B cell (primary cell): ENCODE measurements around the gene TMEM254. TPM values are rescaled to one million over a fixed set of nuclear protein-coding genes. Genes with fewer than 3 reads are reported as not detected.

ENCODE experiments used
- ATAC-seq: fragments of 200-7000 bp; cut with Tn5 transposase; one replicate; pipeline ENCODE4 v1.10.0; 2021; ENCODE audit warnings: low read depth, mild to moderate bottlenecking, moderate number of reproducible peaks, moderate library complexity
- CTCF ChIA-PET: fragments of 350-600 bp; sonication (Branson Sonifier 250); formaldehyde crosslinking; loops from one replicate; lab custom pipeline; 2021; ENCODE audit warnings: antibody characterized with exemption, inconsistent platforms; lab: Charles Lee
- POLR2A ChIA-PET: fragments of 350-600 bp; sonication (Branson Sonifier 250); formaldehyde crosslinking; loops from one replicate; lab custom pipeline; 2021; ENCODE audit warnings: antibody characterized with exemption; lab: Charles Lee
- DNase-seq: peaks from one replicate; pipeline ENCODE4 v3.0.0; 2013
- H2AFZ ChIP-seq: 2 replicates; pipeline ENCODE4 v1.6.1; 2012; ENCODE audit warnings: mild to moderate bottlenecking, low read depth, low read length; ENCODE audit not compliant: insufficient read depth, poor library complexity, severe bottlenecking
- H3K27ac ChIP-seq, 2 donors: 1 replicate in 1 of 2; 2 replicates in 1 of 2; pipeline ENCODE4 v1.5.1; 2012 to 2013; ENCODE audit warnings: low read length in 2 of 2, mild to moderate bottlenecking in 2 of 2, moderate library complexity in 1 of 2
- H3K27me3 ChIP-seq, 4 experiments: fragments of 200-600 bp in 1 of 4; sonication (generic) in 1 of 4; replicated peaks in 1 of 4; 1 replicate in 2 of 4; 2 replicates in 2 of 4; pipeline versions ENCODE4 v1.6.1 to v1.7.0; 2013 to 2016; ENCODE audit warnings: low read length in 3 of 4, mild to moderate bottlenecking in 2 of 4, mixed read lengths in 1 of 4, moderate library complexity in 1 of 4; ENCODE audit not compliant: insufficient read depth in 4 of 4, control insufficient read depth in 3 of 4; ENCODE audit errors: control extremely low read depth in 1 of 4
- H3K36me3 ChIP-seq, 2 experiments: replicated peaks in 1 of 2; 1 replicate in 1 of 2; 2 replicates in 1 of 2; pipeline versions ENCODE4 v1.6.1 to v1.7.1; 2013; ENCODE audit warnings: low read length in 1 of 2; ENCODE audit not compliant: insufficient read depth in 2 of 2, control insufficient read depth in 1 of 2; ENCODE audit errors: control extremely low read depth in 1 of 2, extremely low read depth in 1 of 2
- H3K4me1 ChIP-seq, 2 donors: fragments of 200-600 bp in 1 of 2; sonication (generic) in 1 of 2; 1 replicate in 1 of 2; 2 replicates in 1 of 2; pipeline versions ENCODE4 v1.5.1 to v1.6.1; 2013 to 2017; ENCODE audit warnings: low read length in 2 of 2; ENCODE audit not compliant: control insufficient read depth in 2 of 2, insufficient read depth in 2 of 2
- H3K4me2 ChIP-seq: replicated peaks from 2 replicates; pipeline ENCODE3; 2012; ENCODE audit warnings: mild to moderate bottlenecking, low read depth, low read length; ENCODE audit not compliant: poor library complexity, severe bottlenecking
- H3K4me3 ChIP-seq, 5 experiments: fragments of 200-600 bp in 1 of 5; sonication (generic) in 1 of 5; 1 replicate in 3 of 5; 2 replicates in 2 of 5; pipeline versions ENCODE4 v1.5.1 to v1.7.0; 2011 to 2016; ENCODE audit warnings: low read length in 4 of 5, mild to moderate bottlenecking in 4 of 5, low read depth in 2 of 5, control low read depth in 1 of 5, moderate library complexity in 1 of 5; ENCODE audit not compliant: insufficient read depth in 1 of 5; ENCODE audit errors: control extremely low read depth in 1 of 5, extremely low read depth in 1 of 5
- H3K79me2 ChIP-seq: fragments of 200-600 bp; sonication (generic); one replicate; pipeline ENCODE4 v1.6.0; 2016; ENCODE audit warnings: low read length; ENCODE audit not compliant: control insufficient read depth, insufficient read depth
- H3K9ac ChIP-seq: fragments of 200-600 bp; sonication (generic); 2 replicates; pipeline ENCODE4 v1.6.1; 2017; ENCODE audit warnings: mild to moderate bottlenecking, low read length, moderate library complexity
- H3K9me3 ChIP-seq, 3 donors: one replicate each; pipeline versions ENCODE4 v1.6.1 to v1.7.1; 2013; ENCODE audit warnings: low read length in 2 of 3; ENCODE audit not compliant: control insufficient read depth in 2 of 3, insufficient read depth in 1 of 3; ENCODE audit errors: control extremely low read depth in 1 of 3
- H4K20me1 ChIP-seq: 2 replicates; pipeline ENCODE4 v1.6.0; 2012; ENCODE audit warnings: mild to moderate bottlenecking, low read length; ENCODE audit not compliant: insufficient read depth, control insufficient read depth, poor library complexity, severe bottlenecking
- H3K27ac Mint-ChIP-seq: one replicate; pipeline ENCODE4 v1.8.0; 2021; ENCODE audit warnings: mixed read lengths
- H3K27me3 Mint-ChIP-seq: one replicate; pipeline ENCODE4 v1.8.0; 2021; ENCODE audit warnings: mixed read lengths
- H3K4me1 Mint-ChIP-seq: one replicate; pipeline ENCODE4 v1.8.0; 2021; ENCODE audit warnings: mixed read lengths
- H3K4me3 Mint-ChIP-seq: one replicate; pipeline ENCODE4 v1.8.0; 2021; ENCODE audit warnings: mixed read lengths
- H3K9me3 Mint-ChIP-seq: one replicate; pipeline ENCODE4 v1.8.0; 2022; ENCODE audit warnings: mixed read lengths; ENCODE audit not compliant: insufficient read depth
- EZH2 ChIP-seq: IDR thresholded peaks from 2 replicates; pipeline ENCODE4 v1.6.1; 2012; ENCODE audit warnings: borderline replicate concordance, low read depth, mild to moderate bottlenecking, moderate library complexity, low read length; ENCODE audit not compliant: insufficient read depth, poor library complexity, severe bottlenecking
- WGBS: methylation state at CpG from one replicate; pipeline ENCODE4 v1.1.5; 2013; ENCODE audit warnings: missing lambda C conversion rate; ENCODE audit not compliant: insufficient coverage; 5-methylcytosine and 5-hydroxymethylcytosine counted together
- intact Hi-C: fragments of 100-400 bp; cut with micrococcal nuclease; formaldehyde crosslinking; loops from one replicate; pipeline ENCODE4 v1.10.0; 2022
- polyA plus RNA-seq: library from polyadenylated mRNA; depleted of rRNA; stranded (reverse); fragments of >200 nt; gene quantifications from 2 replicates; pipeline ENCODE4 v1.2.3, GENCODE V29; 2012
- total RNA-seq, 2 donors: library from RNA; stranded (reverse); fragments of 120-200 nt in 1 of 2; gene quantifications; 1 replicate in 1 of 2; 2 replicates in 1 of 2; pipeline versions ENCODE4 v1.2.3 to v1.2.4, GENCODE V29; 2013 to 2022
- TF ChIP-seq, protein P1 (sequence below): fragments of 200-600 bp; IDR thresholded peaks from one replicate; pipeline ENCODE4 v1.8.0; 2022; ENCODE audit warnings: antibody characterized with exemption, mild to moderate bottlenecking

TMEM254 gene
- total and polyA plus RNA-seq, 2 donors (not counting 1 experiment from before 2014, with no cell fraction given), result 9.8 to 13.1 TPM

DNA sequence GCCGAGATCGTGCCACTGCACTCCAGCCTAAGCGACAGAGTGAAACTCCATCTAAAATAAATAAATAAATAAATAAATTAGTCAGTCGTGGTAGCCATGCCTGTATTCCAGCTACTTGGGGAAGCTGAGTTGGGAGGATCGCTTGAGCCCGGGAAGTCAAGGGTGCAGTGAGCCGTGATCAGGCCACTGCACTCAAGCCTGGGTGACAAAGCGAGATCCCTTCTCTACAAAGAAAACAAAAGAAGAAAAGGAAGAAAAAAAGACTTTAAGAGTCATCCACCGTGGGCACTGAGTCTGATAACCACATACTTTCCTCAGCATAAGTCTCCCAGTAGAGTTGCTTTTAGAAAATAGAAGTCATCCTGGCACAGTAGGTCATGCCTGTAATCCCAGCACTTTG, 2.6 kb downstream of the TMEM254 start:
- Histone ChIP-seq H3K4me2 (no peak overlapping the region), H4K20me1 (no peaks in the 10 kb centered on the region), H3K4me1 (peaks cover 11 to 15% of the 10 kb centered on the region in 2 donors), H3K4me3 (no peak overlapping the region), H3K36me3 (peaks cover 0 to 13% of the 10 kb centered on the region in 2 experiments), H3K9ac (no peak overlapping the region), H3K27me3 (no peaks in the 10 kb centered on the region), H3K9me3 (no peaks in the 10 kb centered on the region), H3K27ac (no peak overlapping the region), H2AFZ (no peak overlapping the region), H3K79me2 (peaks cover 7% of the 10 kb centered on the region)
- intact Hi-C loops, result no loop called here
- no CpG with 5 or more reads among the region's 9 CpGs for WGBS
- Mint-ChIP-seq H3K4me1 (peaks cover 16% of the 10 kb centered on the region), H3K4me3 (no peak overlapping the region), H3K27ac (no peak overlapping the region), H3K9me3 (no peaks in the 10 kb centered on the region), H3K27me3 (no peaks in the 10 kb centered on the region)
- ChIA-PET CTCF (no interaction called here), POLR2A (no interaction called here)
- no peak for TF ChIP-seq EZH2
- TF ChIP-seq, protein P1, sequence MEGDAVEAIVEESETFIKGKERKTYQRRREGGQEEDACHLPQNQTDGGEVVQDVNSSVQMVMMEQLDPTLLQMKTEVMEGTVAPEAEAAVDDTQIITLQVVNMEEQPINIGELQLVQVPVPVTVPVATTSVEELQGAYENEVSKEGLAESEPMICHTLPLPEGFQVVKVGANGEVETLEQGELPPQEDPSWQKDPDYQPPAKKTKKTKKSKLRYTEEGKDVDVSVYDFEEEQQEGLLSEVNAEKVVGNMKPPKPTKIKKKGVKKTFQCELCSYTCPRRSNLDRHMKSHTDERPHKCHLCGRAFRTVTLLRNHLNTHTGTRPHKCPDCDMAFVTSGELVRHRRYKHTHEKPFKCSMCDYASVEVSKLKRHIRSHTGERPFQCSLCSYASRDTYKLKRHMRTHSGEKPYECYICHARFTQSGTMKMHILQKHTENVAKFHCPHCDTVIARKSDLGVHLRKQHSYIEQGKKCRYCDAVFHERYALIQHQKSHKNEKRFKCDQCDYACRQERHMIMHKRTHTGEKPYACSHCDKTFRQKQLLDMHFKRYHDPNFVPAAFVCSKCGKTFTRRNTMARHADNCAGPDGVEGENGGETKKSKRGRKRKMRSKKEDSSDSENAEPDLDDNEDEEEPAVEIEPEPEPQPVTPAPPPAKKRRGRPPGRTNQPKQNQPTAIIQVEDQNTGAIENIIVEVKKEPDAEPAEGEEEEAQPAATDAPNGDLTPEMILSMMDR, result no peak
- DNase-seq (no peak), ATAC-seq (no peak)

DNA sequence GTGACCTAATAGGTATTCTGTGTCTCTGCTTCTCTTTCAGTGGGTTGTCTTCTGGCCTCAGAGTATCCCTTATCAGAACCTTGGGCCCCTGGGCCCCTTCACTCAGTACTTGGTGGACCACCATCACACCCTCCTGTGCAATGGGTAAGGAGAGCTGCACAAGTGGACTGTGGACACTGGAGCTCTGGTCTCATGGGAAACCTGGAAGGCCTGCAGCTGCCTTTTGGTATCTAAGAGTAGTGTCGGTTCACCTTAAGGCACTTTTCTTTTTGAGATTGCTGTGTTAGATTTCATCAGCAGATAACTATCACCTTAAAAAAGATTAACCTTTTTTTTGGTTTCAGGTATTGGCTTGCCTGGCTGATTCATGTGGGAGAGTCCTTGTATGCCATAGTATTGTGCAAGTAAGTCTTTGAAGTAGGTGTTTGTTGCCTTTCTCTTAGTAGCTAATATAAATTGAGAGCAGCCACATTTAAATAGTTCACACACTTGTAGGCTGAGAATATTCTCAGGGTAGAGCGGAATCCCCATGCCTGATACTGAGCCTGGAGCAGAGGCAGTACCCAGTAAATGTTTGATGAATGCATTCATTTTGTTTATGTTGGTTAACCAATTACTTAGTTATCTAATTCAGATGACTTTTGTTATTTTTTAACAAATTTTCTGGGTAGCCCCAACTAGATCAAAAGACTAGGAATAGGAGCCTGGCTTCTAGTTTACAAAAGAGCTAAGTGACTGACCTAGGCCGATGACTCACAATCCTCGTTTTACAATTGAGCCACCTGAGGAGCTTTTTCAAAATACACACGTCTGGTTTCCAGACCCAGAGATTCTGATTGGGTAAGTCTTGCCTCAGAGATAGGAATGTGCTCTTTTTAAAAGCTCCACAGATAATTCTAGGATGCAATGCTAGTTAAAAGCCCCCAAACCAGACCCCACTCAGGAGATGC, 3.6 kb downstream of the TMEM254 start:
- peaks cover 16% of the 10 kb centered on the region for H3K4me1 Mint-ChIP-seq
- TF ChIP-seq EZH2, result no peak
- TF ChIP-seq, protein P1, result no peak
- ChIA-PET POLR2A (no interaction called here), CTCF (interaction anchor here (0.6 kb wide), 1 partner anchor 108 kb away, joined by 4 read pairs; no protein-coding TSS in a partner anchor)
- Histone ChIP-seq H3K4me1 (peaks cover 11 to 15% of the 10 kb centered on the region in 2 donors), H3K27me3 (no peaks in the 10 kb centered on the region), H3K27ac (no peak overlapping the region), H3K36me3 (peaks cover 0 to 15% of the 10 kb centered on the region in 2 experiments), H3K79me2 (peaks cover 7% of the 10 kb centered on the region), H4K20me1 (no peaks in the 10 kb centered on the region), H3K4me2 (no peak overlapping the region), H3K4me3 (no peak overlapping the region), H2AFZ (no peak overlapping the region), H3K9me3 (no peaks in the 10 kb centered on the region), H3K9ac (no peak overlapping the region)
- WGBS, result 100% methylated on average over 2 of the region's 5 CpGs
- no peaks in the 10 kb centered on the region for H3K9me3 Mint-ChIP-seq
- no peaks in the 10 kb centered on the region for H3K27me3 Mint-ChIP-seq
- ATAC-seq (no peak), DNase-seq (no peak)
- H3K4me3 Mint-ChIP-seq, result no peak overlapping the region
- no peak overlapping the region for H3K27ac Mint-ChIP-seq
- intact Hi-C loops, result no loop called here
